ENCODE results near the gene NDRG3. TPM values are rescaled to one million over a fixed set of nuclear protein-coding genes. Genes with fewer than 3 reads are reported as not detected.
"Not testable (repeated sequence)": the region's sequence is repeated elsewhere in the genome, so short reads cannot be mapped to it uniquely, and the experiment has no call there.

The NDRG3 gene
- total RNA-seq, 1 experiment from 2014 or later = 49.7 TPM

DNA sequence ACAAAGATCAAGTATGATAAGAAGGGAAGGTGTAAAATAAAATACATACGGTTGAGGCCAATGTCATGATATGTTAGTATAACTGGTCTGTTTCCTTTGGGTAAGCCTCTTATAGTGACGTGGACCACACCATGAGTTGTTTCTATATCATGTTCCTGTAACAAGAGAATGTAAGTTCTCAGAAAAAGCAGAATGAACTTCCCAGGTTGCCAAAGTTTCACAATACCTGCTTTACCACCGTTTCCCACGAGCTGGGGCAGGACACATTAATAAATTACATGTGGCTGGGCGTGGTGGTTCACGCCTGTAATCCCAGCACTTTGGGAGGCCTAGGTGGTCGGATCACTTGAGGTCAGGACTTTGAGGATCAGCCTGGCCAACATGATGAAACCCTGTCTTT lies 57.3 kb downstream of the NDRG3 start:
- no peak for DNase-seq (ENCODE audit: low read depth)

DNA sequence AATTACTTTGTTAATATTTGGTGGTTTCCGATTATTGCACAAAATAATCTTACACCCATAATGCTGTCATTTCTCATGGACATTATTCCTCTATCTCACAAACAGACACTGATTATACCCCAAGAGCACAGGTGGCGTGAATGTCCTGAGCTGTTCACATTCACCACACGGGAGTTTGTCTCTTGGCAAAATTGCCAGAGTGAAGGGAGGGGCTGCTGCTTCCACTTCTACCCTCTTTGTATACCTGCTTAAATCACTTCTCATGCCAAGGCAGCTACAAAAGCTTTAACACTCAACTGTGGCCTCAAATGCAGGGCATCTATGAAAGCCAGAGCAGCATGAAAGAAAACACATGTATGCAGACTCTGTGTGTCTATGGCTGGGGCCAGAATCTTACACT lies 58.0 kb downstream of the NDRG3 start:
- DNase-seq (ENCODE audit: low read depth) = no peak

DNA sequence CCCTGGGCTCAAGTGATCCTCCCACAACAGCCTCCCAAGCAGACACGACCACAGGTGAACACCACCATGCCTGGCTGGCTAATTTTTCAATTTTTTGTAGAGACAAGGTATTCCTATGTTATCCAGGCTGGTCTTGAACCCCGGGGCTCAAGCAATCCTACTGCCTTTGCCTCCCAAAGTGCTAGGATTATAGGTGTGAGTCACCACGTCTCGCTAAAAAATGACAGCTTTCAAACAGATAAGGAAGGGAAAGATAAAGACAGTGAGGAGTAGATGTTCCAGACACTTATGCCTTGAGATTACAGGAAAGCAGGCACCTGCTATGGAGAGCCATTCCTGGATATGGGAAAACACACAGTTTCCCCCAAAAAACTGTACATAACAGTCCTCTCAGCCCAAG lies 58.9 kb downstream of the NDRG3 start:
- no peak for DNase-seq (ENCODE audit: low read depth)

DNA sequence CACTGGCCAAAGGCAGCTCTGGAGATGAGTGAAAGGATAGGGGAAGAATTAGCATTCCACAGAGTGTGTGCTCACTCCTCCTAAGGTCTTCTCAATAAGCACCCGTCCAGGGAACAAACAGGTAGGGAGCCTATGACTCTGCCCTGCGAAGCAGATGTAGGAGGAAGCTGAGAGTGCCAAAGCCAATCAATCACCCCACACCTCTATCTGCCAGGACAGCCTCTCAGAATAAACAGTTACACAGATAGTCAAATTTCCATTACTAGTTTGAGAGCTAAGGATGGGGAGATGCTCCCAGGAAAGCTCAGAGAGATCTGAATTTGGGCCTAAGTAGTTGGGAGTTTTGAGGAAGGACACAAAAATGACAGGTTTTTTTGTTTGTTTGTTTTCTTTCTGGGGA lies 59.4 kb downstream of the NDRG3 start:
- DNase-seq (ENCODE audit: low read depth) = no peak

DNA sequence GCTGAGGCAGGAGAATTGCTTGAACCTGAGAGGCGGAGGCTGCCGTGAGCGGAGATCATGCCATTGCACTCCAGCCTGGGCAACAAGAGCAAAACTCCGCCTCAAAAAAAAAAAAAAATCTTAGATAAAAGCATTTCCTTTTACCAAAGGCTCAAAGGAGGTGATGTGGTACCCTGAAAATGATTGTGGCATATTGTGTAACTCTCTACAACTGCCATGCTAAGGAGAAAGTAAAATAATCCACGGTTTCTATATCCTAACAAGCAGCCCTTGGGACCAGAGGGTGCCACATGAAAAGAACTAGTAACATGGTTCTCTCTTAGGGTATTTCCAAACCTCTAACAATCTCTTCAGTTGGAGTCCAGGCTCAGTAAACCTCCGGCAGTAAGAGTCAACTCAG lies 61.1 kb downstream of the NDRG3 start:
- DNase-seq (ENCODE audit: low read depth) = no peak

DNA sequence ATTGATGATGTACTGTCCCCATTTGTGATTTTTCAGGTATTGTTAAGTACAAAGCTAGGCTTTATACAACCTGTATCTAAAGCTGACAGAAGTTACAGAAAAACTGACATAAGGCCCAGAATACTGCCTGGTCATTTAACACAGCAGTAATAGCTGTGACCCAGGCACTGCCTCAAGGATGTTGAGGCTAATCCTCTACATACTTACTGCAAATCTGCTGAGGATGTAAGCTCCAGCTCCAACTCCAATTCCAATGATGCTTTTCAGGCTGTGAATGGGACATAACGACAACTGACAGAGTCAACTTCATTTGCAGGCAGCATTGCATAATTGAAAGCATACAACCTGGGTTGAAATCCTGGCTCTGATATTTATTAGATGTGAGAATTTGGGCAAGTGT lies 63.6 kb downstream of the NDRG3 start:
- no peak for DNase-seq (ENCODE audit: low read depth)

DNA sequence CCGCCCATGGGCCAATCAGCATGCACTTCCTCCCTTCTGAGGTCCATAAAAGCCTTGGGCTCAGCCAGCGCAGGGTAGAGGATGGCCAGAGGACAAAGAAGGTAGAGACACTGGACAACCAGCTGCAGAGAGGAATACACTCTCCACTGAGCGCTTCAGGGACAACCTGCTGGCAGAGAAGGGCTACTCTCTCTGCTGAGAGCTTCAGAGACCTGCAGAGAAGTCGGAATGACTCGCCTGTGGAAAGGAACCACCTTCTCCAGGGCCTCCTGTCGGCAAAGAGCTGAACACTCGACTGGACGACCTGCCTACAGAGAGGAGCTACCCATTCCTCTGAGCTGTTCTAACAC lies 68.5 kb downstream of the NDRG3 start:
- no peak for DNase-seq (ENCODE audit: low read depth)

DNA sequence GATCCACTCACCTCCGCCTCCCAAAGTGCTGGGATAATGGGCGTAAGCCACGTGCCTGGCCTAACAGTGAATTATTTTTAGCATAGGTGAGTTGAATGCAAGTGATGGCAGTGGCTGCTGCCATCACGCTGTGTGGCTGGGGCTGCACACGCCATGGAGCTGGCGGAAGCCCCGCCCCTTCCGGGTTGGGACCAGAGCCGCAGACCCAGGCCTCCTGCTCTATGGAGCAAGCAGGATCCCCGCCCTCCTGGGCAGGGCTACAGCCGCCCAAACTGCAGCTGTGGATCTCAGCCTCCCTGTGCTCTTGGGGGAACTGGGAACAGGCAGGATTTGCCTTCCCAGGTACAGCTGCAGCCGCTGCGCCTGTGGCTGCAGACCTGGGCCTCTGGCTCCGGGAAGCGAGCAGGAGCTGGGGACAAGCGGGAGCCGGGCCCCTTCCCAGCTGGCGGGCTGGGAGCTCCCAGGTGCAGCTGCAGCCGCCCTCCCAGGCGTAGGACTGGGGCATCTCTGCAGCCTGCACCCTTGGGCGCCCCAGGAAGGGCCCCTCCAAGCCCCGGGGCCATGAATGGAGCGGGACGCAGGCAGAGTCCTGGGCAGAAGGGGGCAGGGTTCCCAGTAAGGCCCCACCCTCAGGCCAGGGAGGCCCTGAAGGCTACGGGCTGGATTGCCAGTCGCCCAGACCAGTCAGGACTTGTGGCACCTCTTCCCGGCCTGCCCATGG lies 69.0 kb downstream of the NDRG3 start:
- no peak for DNase-seq (ENCODE audit: low read depth)

DNA sequence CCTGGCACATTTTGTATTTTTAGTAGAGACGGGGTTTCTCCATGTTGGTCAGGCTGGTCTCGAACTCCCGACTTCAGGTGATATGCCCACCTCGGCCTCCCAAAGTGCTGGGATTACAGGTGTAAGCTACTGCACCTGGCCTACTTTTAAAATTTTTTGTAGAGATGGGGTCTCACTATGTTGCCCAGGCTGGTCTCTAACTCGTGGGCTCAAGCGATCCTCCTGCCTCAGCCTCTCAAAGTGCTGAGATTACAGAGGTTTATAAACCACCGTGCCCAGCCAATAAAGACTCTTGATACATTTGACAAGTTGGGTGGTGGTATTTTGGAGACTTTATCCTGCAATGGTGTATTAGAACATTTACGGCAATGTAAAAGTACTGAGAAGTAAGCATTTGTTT lies 70.3 kb downstream of the NDRG3 start:
- not testable (repeated sequence) for DNase-seq (ENCODE audit: low read depth)

DNA sequence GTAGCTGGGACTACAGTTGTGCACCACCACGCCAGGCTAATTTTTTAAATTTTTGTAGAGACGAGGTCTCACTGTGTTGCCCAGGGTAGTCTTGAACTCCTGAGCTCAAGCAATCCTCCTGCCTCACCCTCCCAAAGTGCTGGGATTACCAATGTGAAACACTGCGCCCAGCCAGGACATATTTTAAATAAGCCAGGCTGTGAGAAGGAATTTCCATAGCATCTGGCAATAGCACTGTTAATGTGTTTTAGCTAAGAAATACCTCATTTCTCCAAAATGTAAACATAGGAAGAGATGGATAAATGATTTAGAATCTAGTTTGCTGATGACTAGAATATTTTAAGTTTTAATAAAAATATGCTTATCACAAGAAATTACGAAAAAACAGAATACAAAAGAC lies 72.9 kb downstream of the NDRG3 start:
- no peak for DNase-seq (ENCODE audit: low read depth)

DNA sequence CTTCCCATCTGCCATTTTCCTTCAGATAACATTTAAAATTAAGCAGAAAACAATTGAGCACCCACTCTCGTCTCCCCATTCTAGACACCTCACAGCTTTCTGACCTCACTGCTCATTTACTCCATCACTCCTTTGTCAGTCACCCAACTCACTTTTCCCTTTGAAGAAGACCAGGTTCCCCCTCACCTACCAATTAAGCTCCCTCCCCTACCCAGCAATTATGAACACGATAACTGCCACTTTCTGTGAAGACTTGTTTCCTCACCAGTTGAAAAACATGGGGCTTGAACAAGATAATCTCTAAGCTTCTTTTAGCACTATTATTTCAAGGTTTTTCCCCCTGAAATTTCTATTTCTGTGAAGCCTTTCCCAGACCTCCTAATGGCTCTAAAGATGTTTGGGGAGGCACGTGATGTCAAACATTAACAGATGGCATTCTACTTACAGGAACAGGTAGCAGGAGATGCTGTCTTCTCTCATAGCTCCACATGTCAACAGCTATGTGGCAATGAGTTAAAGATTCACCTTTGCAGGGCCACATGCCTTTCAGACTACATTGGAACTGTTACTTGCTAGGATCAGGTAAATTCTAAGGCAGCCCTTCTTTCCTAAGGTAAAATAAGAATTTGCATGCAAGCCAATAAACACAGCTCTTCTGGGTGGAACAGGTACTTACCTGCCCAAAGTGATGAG lies 75.1 kb downstream of the NDRG3 start:
- no peak for DNase-seq (ENCODE audit: low read depth)

DNA sequence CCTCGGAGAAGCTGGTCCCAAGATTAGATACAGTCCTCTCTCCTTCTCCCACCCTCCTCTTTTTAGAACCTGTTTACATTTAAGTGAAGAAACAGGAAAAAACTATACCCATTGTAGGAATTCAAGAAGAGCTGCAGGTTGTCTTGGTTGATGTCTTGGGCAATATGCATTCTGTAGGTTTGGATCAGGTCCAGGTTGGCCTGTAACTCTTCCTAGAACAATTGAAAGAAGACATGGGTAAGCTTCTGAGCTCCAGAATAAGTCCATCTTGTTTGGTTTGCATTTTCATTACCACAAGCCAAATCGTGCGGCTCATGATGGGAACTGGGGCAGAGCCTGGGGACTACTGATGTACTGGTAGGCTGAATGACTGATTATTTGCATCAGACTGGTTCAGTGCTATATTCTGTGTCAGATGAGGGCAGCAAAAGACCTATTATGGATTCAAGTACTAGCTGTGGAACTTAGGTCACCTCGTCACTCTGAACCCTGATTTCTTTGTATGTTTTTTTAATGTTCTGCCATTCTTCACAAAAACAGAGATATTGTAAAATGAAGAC lies 79.6 kb downstream of the NDRG3 start:
- DNase-seq (ENCODE audit: low read depth) = peak; percentile 36

DNA sequence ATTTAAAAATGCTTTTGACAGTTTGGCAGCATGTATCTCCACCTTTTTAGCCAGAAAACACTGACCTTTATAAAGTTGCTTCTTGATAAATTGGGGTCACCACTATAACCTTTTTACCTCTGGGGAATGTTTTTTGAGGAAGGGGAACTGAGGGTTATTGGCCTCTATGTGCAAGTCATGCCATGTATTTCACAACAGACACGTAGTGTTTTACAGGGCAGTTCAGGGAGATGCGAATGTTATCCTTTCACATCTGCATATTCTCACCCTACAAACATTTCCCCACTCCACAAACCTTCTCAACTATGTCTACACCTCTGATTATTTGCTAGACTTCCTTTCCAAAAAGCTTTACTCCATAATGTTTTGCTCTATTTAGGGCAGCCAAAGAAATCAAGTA lies 82.9 kb downstream of the NDRG3 start:
- DNase-seq (ENCODE audit: low read depth) = no peak

DNA sequence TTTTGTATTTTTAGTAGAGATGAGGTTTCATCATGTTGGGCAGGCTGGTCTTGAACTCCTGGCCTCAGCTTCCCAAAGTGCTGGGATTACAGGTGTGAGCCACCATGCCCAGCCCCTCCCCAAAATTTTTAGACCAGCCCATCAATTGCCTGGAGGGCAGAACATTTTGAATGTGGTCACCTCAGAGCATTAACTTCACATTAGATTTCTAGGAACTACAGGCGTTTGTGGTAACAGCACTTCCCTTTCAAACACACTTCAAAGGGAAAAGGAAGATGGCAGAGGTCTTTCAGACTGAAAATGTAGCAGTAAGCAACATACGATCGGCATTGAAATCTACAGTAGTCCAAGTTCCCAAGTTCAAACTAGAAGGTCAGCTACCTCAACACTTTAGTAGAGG lies 87.6 kb downstream of the NDRG3 start:
- DNase-seq (ENCODE audit: low read depth) = no peak

DNA sequence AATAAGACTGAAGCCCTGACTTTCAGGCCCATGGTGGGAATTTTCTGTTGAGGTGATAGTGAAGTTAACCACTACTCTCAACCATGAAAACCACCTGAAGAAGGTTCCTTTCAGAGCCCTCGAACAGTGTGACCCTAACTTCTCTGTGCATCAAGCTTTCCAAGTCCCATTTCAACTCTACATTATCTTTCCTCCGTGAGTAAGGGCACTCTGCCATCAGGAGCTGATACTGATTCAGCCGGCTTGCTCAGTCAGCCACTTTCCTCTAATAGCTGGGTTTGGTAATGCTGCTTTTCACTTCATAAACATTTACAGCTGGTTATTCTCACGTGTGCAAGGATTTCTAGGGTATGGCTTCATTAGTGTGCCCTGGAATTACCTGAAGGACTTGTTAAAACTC lies 89.2 kb downstream of the NDRG3 start:
- no peak for DNase-seq (ENCODE audit: low read depth)

DNA sequence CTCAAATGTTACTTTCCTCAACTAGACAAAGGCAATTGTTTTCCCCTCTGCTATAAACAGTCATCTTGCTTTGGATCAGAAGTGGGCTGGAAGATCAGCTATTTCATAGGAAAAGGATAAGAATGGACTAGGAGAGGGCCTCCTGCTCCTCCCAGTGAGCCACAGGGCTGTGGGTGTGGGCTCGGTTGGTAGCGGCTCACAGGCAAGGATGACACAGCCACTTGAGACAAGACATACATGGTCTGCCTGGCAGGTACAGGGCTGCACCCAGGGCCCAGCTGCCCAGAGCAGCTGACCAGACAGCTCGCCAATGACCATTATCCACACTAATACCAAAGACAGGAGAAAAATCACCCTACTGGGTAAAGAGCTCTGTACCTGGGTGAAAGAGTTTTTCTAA lies 90.9 kb downstream of the NDRG3 start:
- no peak for DNase-seq (ENCODE audit: low read depth)

DNA sequence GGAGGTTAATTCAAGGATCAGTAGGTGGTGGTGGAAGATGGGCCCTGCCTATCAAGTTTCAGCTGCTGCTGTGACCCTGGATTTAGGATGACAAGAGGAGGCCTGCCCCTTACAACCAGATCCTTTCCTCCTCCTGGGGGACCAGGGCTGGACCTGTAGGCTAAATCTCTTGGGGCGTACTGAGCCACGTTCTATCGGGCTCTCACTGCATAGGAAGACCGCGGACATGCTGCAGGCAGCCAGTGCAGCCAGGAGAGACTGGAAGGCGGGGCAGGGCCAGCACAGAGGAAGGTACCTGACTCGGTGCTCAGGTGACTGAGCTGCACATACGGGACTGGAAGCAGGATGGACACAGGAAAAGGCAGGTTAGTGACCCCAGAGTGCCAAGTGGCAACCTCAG lies 91.4 kb downstream of the NDRG3 start:
- DNase-seq (ENCODE audit: low read depth) = no peak

DNA sequence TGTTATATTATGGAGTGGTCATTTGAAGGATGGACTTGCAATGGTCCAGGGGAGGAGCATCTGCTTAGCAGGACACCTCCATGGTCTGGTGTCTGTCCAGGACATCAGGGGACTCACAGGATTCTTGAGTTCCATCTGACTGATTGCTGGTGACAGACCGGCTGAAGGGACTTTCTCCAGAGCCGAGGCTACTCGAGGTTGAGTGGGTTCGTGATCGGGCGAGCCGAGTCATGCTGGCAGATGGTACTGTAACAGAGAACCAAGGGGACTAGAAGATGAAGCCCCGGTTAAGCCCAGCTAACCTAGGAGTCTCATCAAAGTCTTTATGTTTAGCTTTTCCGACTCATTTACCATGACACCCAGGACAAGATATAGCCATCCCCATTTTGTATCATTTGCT lies 92.4 kb downstream of the NDRG3 start:
- DNase-seq (ENCODE audit: low read depth) = no peak

DNA sequence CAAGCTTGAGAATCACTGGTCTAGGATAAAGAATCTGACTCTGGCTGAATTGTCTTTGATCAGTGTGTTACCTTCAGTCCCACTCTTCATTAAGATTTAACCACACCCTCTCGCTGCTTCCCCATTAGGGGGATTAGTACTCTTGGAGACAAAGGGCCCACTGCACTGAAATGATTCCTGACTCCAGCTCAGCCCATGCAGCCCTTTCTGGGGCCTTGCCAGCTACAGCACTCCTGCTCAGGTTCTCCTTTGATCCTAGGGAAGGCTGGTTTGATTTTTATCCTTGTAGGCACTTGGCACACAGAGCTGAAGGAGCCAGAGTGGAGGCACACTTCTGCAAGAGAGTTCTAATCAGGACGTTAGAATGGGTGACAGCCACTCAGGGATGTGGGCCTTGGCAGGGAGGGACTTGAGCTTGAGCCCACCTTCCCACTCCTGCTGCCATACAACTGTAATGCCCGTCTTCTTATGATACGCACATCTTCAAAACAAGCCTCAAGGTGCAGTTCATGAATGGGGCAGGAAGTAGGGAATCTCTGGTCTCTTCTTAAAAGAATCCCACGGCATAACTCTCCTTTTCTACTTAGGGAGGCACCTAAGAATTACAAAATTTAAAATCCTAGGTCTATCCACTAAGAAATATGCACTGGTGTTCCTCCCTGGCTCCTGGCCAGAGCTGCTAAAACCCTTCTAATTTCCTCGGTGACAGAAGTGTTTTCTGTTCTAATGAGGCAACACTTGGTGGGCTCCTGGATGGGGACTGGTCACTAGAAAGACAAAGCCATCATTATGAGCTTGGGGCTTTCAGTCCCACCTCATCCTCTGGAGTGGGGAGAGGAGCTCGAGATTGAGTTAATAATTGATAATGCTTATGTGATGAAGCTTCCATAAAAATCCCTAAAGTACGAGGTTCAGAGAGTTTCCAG lies 98.4 kb downstream of the NDRG3 start:
- no peak for DNase-seq (ENCODE audit: low read depth)

DNA sequence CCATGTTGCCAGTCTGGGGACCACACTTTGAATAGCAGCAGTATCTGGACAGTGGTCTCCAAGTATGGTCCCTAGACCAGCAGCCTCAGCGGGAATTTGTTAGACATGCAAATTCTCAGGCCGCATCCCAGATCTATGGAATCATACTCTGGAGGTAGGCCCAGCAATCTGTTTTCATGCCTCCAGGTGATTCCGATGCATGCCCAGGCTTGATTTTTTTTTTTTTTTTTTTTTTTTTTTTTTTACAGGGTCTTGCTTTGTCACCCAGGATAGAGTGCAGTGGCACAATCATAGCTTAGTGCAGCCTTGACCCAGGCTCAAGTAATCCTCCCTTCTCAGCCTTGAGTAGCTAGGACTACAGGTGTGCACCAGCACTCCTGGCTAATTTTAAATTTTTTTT lies 99.2 kb downstream of the NDRG3 start:
- DNase-seq (ENCODE audit: low read depth) = no peak

DNA sequence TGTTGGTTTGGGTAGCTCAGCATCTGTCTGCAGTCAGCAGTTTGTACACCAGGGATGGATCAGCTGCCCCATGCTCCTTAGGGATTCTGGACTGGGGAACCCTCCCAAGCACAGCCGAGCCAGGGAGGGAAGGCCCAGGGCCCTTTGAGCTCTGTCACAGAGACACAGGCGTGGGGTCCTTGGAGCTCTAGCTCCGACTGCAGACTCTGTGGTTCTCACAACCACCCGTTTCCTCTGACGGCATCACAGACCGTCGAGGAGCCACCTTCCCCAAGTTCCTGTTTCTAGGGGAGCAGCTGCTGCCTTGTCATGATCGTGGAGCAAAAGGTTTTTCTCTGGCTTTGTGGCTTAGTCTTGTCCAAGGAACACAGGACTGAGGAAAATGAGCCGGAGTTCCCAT lies 99.9 kb downstream of the NDRG3 start, which contains the start of gene SLA2:
SLA2 (minus strand) TSS at position 199 of the 400 bp plus-strand sequence. CDS start 4,861 bp downstream, outside the sequence.
- no peak for DNase-seq (ENCODE audit: low read depth)

DNA sequence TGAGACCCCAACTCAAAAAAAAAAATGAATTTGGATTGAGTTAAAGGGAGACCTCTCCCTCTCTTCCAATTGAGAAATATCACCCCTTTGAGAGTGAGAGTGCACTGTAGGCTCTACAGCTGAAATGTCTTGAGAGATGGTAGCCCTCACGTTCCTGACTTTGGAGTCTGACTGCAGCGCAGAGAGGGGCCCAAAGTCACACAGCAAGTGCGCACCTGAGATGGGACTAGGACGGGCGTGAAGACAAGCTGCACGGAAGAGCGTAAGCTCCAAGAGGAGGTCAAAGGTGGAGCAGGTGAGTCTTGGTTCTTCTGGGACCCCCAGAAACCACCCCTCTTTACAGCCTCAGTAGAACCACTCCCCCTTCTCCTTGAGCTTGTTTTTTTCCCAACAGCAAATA lies 100.5 kb downstream of the NDRG3 start:
- no peak for DNase-seq (ENCODE audit: low read depth)

Data from M059J (cell line).